ENCODE results near the gene CKB. TPM values are rescaled to one million over a fixed set of nuclear protein-coding genes. Genes with fewer than 3 reads are reported as not detected.

The CKB gene
- total RNA-seq, 1 donor from 2014 or later: 661 TPM

DNA sequence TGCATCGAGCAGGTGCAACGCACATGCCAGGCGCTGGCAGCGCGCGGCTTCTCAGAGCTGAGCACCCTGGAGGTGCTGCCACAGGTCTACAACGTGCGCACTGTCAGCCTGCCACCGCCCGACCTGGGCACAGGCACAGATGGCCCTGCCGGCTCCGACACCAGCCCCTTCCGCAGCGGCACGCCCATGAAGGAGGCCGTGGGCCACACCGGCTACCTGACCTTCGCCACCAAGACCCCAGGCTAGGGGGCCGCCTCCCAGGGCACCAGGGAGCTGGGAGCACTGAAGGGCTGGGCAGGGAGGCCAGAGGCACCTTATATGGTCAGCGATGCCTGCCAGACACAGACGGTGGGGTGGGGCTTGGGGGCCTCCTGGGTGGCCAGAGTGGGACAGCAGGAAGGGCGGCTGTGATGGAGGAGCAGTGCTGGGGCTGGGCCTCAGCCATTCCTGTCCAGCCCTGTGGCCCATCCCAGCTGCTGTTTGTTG is 12.0 kb upstream of the CKB start:
- Histone ChIP-seq H3K27me3 (ENCODE audit: low read depth) (no peaks in the 10 kb centered on the region), H3K4me1 (peaks cover 36% of the 10 kb centered on the region), H3K9me3 (replicated peaks) (no peaks in the 10 kb centered on the region), H3K27ac (replicated peaks) (no peak overlapping the region), H3K36me3 (peaks cover 23% of the 10 kb centered on the region), H3K4me3 (no peak overlapping the region)
- TF ChIP-seq, protein P1, sequence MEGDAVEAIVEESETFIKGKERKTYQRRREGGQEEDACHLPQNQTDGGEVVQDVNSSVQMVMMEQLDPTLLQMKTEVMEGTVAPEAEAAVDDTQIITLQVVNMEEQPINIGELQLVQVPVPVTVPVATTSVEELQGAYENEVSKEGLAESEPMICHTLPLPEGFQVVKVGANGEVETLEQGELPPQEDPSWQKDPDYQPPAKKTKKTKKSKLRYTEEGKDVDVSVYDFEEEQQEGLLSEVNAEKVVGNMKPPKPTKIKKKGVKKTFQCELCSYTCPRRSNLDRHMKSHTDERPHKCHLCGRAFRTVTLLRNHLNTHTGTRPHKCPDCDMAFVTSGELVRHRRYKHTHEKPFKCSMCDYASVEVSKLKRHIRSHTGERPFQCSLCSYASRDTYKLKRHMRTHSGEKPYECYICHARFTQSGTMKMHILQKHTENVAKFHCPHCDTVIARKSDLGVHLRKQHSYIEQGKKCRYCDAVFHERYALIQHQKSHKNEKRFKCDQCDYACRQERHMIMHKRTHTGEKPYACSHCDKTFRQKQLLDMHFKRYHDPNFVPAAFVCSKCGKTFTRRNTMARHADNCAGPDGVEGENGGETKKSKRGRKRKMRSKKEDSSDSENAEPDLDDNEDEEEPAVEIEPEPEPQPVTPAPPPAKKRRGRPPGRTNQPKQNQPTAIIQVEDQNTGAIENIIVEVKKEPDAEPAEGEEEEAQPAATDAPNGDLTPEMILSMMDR (IDR thresholded peaks at IDR 0.05; ENCODE audit: borderline replicate concordance): no peak
- intact Hi-C loops (cut with micrococcal nuclease): no loop called here
- no peak for DNase-seq

DNA sequence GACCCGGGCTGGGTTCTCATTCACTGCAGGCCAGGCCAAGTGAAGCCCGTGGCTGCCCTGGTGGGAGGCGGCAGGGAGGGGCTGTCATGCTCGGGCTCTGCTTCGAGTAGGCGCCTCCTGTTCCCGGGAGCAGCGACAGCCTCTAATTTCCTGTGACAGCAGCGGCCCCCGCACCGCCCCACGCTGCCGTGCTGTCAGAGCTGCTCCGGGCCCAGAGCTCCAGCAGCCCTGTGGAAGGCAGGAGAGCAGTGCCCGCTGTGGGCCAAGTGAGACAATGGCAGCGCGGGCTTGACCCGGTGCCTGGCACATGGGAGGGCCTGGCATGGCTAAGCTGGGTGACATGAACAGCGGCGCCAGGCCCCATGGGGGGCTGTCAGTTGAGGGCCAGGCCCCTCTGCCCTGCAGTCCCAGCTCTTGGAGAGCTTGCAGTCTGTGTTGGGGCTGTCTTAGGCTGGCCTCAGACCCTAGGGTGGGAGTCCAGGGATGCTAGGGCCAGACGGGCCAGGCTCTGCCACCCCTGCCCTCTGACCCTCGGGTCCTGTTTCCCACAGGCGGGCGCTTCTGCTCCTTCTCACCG is 11.5 kb upstream of the CKB start:
- TF ChIP-seq, protein P1 (IDR thresholded peaks at IDR 0.05; ENCODE audit: borderline replicate concordance): no peak
- Histone ChIP-seq H3K27me3 (ENCODE audit: low read depth) (no peaks in the 10 kb centered on the region), H3K36me3 (peaks cover 23% of the 10 kb centered on the region), H3K4me1 (peaks cover 36% of the 10 kb centered on the region), H3K4me3 (no peak overlapping the region), H3K9me3 (replicated peaks) (no peaks in the 10 kb centered on the region), H3K27ac (replicated peaks) (no peak overlapping the region)
- DNase-seq: no peak
- intact Hi-C loops (cut with micrococcal nuclease): no loop called here

DNA sequence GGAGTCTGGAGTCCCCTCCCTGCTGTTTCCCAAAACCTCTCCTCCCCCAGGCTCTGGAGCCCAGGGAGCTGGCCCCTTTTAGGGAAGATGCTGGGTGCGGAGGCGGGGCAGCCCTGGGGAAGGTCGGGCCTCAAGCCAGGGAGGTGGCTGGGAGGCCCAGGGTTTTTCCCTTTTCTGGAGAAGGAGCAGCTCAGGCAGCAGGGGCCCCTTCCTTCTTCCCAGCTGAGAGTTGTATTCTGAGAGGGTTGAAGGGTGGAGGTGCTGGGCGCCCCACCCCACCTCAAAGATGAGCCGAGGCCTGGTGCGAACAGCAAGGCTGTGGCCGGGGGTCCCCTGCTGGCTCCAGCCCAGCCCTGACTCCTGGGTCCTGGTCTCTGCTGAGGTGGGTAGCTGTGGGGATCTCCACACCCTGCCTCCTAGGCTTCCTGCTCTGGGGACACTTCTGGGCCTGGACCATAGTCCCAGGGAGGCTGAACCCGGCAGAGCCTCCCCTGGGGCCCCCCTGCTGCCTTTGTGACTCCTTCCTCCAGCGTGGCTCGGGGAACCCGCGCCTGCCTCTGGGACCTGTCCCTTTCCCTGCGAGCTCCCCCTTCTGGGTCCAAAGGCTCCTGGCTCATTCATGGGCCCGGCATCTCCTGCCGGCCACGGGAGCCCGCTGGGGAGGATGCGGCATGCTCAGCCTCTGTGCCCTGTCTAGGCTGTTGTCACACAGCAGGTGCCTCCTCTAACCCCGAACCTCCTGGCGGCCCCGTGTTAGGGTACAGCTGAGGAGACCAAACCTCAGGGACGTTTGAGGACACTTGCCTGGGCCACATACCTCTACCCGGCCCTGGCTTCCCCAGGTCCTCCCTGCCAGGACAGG is 10.7 kb upstream of the CKB start:
- TF ChIP-seq, protein P1 (IDR thresholded peaks at IDR 0.05; ENCODE audit: borderline replicate concordance): no peak

DNA sequence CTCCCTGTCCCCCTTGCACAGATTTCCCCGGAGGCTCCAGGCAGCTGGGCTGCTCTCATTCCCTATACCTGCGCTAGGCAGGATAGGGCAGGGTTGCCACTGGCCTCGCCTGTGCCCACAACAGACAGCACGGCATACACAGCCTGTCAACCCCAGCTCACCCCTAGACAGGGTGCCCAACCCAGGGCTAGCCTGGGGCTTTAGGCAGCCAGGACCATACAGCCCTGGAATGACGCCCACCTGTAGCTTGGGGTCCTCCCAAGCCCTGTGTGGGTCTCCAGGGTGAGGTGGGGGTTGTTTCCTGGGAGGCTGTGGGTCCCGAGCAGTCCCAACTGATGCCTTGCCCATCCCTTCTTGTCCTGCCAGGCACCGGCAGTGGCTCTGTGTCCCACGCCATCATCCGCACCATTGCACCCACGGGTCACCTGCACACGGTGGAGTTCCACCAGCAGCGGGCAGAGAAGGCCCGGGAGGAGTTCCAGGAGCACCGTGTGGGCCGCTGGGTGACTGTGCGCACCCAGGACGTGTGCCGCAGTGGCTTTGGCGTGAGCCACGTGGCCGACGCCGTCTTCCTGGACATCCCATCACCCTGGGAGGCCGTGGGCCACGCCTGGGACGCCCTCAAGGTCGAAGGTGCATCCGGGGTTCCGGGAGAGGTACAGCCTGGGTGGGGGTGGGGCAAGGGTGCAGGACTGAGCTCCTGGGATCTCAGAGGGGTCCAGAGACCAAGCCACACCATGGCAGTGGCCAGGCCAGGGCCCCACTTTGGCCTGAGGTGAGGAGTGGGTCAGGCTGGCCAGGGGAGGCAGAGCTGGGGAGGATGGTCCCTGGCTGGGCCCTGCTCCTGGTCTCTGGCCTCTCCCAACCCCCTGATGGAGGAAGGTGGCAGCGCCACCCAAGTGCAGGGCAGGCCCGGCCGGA is 9.8 kb upstream of the CKB start:
- H3K27ac ChIP-seq (replicated peaks): no peak overlapping the region
- peaks cover 38% of the 10 kb centered on the region for H3K4me1 ChIP-seq
- intact Hi-C loops (cut with micrococcal nuclease): no loop called here
- peaks cover 23% of the 10 kb centered on the region for H3K36me3 ChIP-seq
- no peaks in the 10 kb centered on the region for H3K9me3 ChIP-seq (replicated peaks)
- DNase-seq: no peak
- H3K27me3 ChIP-seq (ENCODE audit: low read depth): no peaks in the 10 kb centered on the region
- no peak overlapping the region for H3K4me3 ChIP-seq
- TF ChIP-seq, protein P1 (IDR thresholded peaks at IDR 0.05; ENCODE audit: borderline replicate concordance): no peak

More for the DNA sequence above, 10.7 kb upstream of the CKB start:
- H3K36me3 ChIP-seq: peaks cover 23% of the 10 kb centered on the region
- H3K27ac ChIP-seq (replicated peaks): no peak overlapping the region
- no peaks in the 10 kb centered on the region for H3K9me3 ChIP-seq (replicated peaks)
- no peaks in the 10 kb centered on the region for H3K27me3 ChIP-seq (ENCODE audit: low read depth)
- H3K4me1 ChIP-seq: peaks cover 34% of the 10 kb centered on the region
- no peak for DNase-seq
- intact Hi-C loops (cut with micrococcal nuclease): no loop called here
- no peak overlapping the region for H3K4me3 ChIP-seq
